HepG2 (cell line): Measurements from ENCODE around the gene HDLBP. TPM values are rescaled to one million over a fixed set of nuclear protein-coding genes. Genes with fewer than 3 reads are reported as not detected.

Source experiments
- NR2C2 ChIP-seq: sonication (generic); formaldehyde crosslinking; IDR thresholded peaks from 2 replicates; pipeline ENCODE4 v1.4.0; 2020; ENCODE audit warnings: missing genetic modification reagents, mild to moderate bottlenecking, moderate library complexity, borderline replicate concordance
- PRMT3 ChIP-seq: sonication (generic); formaldehyde crosslinking; IDR thresholded peaks from 2 replicates; pipeline ENCODE4 v1.8.1; 2022; ENCODE audit warnings: low read depth, mild to moderate bottlenecking, moderate library complexity, missing genetic modification reagents, borderline replicate concordance
- ZBTB33 ChIP-seq: sonication (generic); formaldehyde crosslinking; IDR thresholded peaks from 2 replicates; pipeline ENCODE4 v1.4.0; 2020; ENCODE audit warnings: missing genetic modification reagents
- ZNF646 ChIP-seq: sonication (generic); formaldehyde crosslinking; IDR thresholded peaks from 2 replicates; pipeline ENCODE4 v1.9.0; 2021; ENCODE audit warnings: mild to moderate bottlenecking, missing genetic modification reagents
- ZNF891 ChIP-seq: sonication (generic); formaldehyde crosslinking; IDR thresholded peaks from 2 replicates; pipeline ENCODE4 v1.5.0; 2020; ENCODE audit warnings: mild to moderate bottlenecking, missing genetic modification reagents
- polyA plus RNA-seq, 8 experiments: library from polyadenylated mRNA; depleted of rRNA in 3 of 8; stranded (reverse) in 7 of 8; unstranded in 1 of 8; fragments of >200 nt; fragmentation: Illumina TruSeq in 4 of 8; extraction: Trizol in 4 of 8; gene quantifications; 2 replicates each; pipeline versions ENCODE4 v1.2.1 to v1.2.3, GENCODE V29; 2011 to 2016; ENCODE audit warnings: low read depth in 4 of 8, missing spikeins in 1 of 8, mixed read lengths in 1 of 8; ENCODE audit not compliant: insufficient read depth in 1 of 8
- total RNA-seq, 5 experiments: library from RNA; depleted of rRNA; stranded (reverse); fragments of >200 nt; fragmentation: Illumina TruSeq; extraction: Trizol; gene quantifications; 2 replicates each; pipeline ENCODE4 v1.2.3, GENCODE V29; 2016; ENCODE audit warnings: low read depth in 1 of 5

The HDLBP gene
- total and polyA plus RNA-seq, 2 of the 13 experiments (the other 11 are each of a cell fraction or from before 2014, with no cell fraction given): 464 to 707 TPM

- TF ChIP-seq ZNF646 (CRISPR knock-in tag) (no peak), ZNF891 (CRISPR knock-in tag) (no peak), ZBTB33 (CRISPR knock-in tag) (peak; percentile 42; the same call in 1 of the 2 replicates), PRMT3 (CRISPR knock-in tag) (0 out of 2 replicates have a peak, but pooled peaks have one; percentile 28), NR2C2 (CRISPR knock-in tag) (no peak)
Observed at GRCh38 chr2:241228081-241228859, 87.2 kb downstream of the HDLBP start (continued).
